Measurements from ENCODE around the gene ARID5A. TPM values are rescaled to one million over a fixed set of nuclear protein-coding genes. Genes with fewer than 3 reads are reported as not detected.

Gene ARID5A
- total and polyA plus RNA-seq, 7 donors = 12.9 to 73.6 (median 29.9) TPM

GRCh38 chr2:96549466-96549785, 12.9 kb downstream of the ARID5A start:
- no peak for TF ChIP-seq CTCF (IDR thresholded peaks at IDR 0.05)
- no peak overlapping the region for H3K4me3 ChIP-seq
- DNase-seq (no peak), ATAC-seq (no peak)
- peaks cover 30% of the 10 kb centered on the region for H3K4me1 ChIP-seq
- no peak overlapping the region for H3K27ac ChIP-seq
- H3K9me3 ChIP-seq = no peaks in the 10 kb centered on the region
- H3K27me3 ChIP-seq (ENCODE audit: insufficient read depth in 3 of 3, low read length in 2 of 3) = no peaks in the 10 kb centered on the region
- 78 to 92% (median 81%) methylated on average over 4 of the region's 4 CpGs for WGBS, 3 donors
- H3K36me3 ChIP-seq (ENCODE audit: insufficient read depth in 1 of 2, low read depth in 1 of 2) = peaks cover 0 to 90% of the 10 kb centered on the region in 2 donors
- intact Hi-C loops (cut with DNase I) = no loop called here

GRCh38 chr2:96549967-96550786, 13.6 kb downstream of the ARID5A start:
- no peaks in the 10 kb centered on the region for H3K9me3 ChIP-seq
- H3K36me3 ChIP-seq (ENCODE audit: insufficient read depth in 1 of 2, low read depth in 1 of 2) = peaks cover 0 to 83% of the 10 kb centered on the region in 2 donors
- DNase-seq (peak; percentile 64 to 82), ATAC-seq (peak; percentile 52 to 76 (median 71))
- H3K27ac ChIP-seq = peak overlapping the region; percentile 61
- peaks cover 35% of the 10 kb centered on the region for H3K4me1 ChIP-seq
- no peaks in the 10 kb centered on the region for H3K27me3 ChIP-seq (ENCODE audit: insufficient read depth in 3 of 3, low read length in 2 of 3)
- intact Hi-C loops (cut with DNase I) = loop anchor here in 1 of 2 donors (2.0 kb wide), 1 partner anchor 253 kb away; no protein-coding TSS in a partner anchor
- WGBS, 3 donors = 67 to 82% (median 72%) methylated on average over 48 to 61 of the region's 61 CpGs
- no peak overlapping the region for H3K4me3 ChIP-seq
- peak; percentile 64 for TF ChIP-seq CTCF (IDR thresholded peaks at IDR 0.05)

GRCh38 chr2:96550787-96551604, 14.4 kb downstream of the ARID5A start:
- intact Hi-C loops (cut with DNase I) = loop anchor here in 1 of 2 donors (2.0 kb wide), 1 partner anchor 252 kb away; no protein-coding TSS in a partner anchor
- DNase-seq = no peak
- H3K27ac ChIP-seq = no peak overlapping the region

More at GRCh38 chr2:96550787-96551604, 14.4 kb downstream of the ARID5A start:
- WGBS, 3 donors = 93 to 95% (median 93%) methylated on average over 13 to 14 of the region's 14 CpGs
- H3K36me3 ChIP-seq (ENCODE audit: insufficient read depth in 1 of 2, low read depth in 1 of 2) = peaks cover 0 to 75% of the 10 kb centered on the region in 2 donors
- TF ChIP-seq CTCF (IDR thresholded peaks at IDR 0.05) = no peak
- no peak overlapping the region for H3K4me3 ChIP-seq
- peaks cover 39% of the 10 kb centered on the region for H3K4me1 ChIP-seq
- no peaks in the 10 kb centered on the region for H3K9me3 ChIP-seq
- H3K27me3 ChIP-seq (ENCODE audit: insufficient read depth in 3 of 3, low read length in 2 of 3) = no peaks in the 10 kb centered on the region
- ATAC-seq = no peak
